A549 (cell line): ENCODE data around the gene SAMD8. TPM values are rescaled to one million over a fixed set of nuclear protein-coding genes. Genes with fewer than 3 reads are reported as not detected.

Experiments used
- ATAC-seq, 2 experiments: fragments of 200-7000 bp in 1 of 2; fragments of >200 bp in 1 of 2; cut with Nextera tagmentation in 1 of 2; cut with Tn5 transposase in 1 of 2; 3 replicates each; pipeline versions ENCODE4 v1.8.0 to v1.9.1; 2018 to 2020; ENCODE audit warnings: mild to moderate bottlenecking in 1 of 2, moderate library complexity in 1 of 2
- CTCF ChIA-PET: fragments of 300-600 bp; sonication (Branson Sonifier 250); formaldehyde crosslinking; extraction: SDS; loops from one replicate; lab custom pipeline; 2021; ENCODE audit warnings: antibody characterized with exemption, inconsistent platforms; lab: Yijun Ruan, JAX
- POLR2A ChIA-PET: fragments of 350-600 bp; formaldehyde crosslinking; extraction: SDS; loops from one replicate; lab custom pipeline; 2021; ENCODE audit warnings: antibody characterized with exemption, inconsistent platforms; lab: Yijun Ruan, JAX
- DNase-seq, 2 experiments: peaks; one replicate each; pipeline versions ENCODE4 v3.0.0 to v3.0.0-alpha.2; 2011 to 2016; ENCODE audit warnings: low read depth in 1 of 2, low spot score in 1 of 2
- FAIRE-seq: peaks from 2 replicates; lab custom pipeline; 2011; peaks lifted over from hg19 to GRCh38; lab: Jason Lieb, UNC
- H3K27ac ChIP-seq, 2 experiments: fragments of >200 bp; sonication (Bioruptor Twin); formaldehyde crosslinking; 3 replicates each; pipeline ENCODE4 v1.5.1; 2016 to 2017
- H3K4me1 ChIP-seq: fragments of >200 bp; sonication (Bioruptor Twin); formaldehyde crosslinking; 3 replicates; pipeline ENCODE4 v1.6.1; 2016
- H3K4me2 ChIP-seq: fragments of >200 bp; sonication (Bioruptor Twin); formaldehyde crosslinking; 3 replicates; pipeline ENCODE4 v1.6.1; 2016
- H3K4me3 ChIP-seq: fragments of >200 bp; sonication (Bioruptor Twin); formaldehyde crosslinking; 3 replicates; pipeline ENCODE4 v1.5.1; 2016
- H3K9me3 ChIP-seq: fragments of >200 bp; sonication (Bioruptor Twin); formaldehyde crosslinking; 3 replicates; pipeline ENCODE4 v1.6.1; 2016
- CBX2 ChIP-seq: fragments of 200-600 bp; sonication (generic); IDR thresholded peaks from 2 replicates; pipeline ENCODE4 v1.6.1; 2016; ENCODE audit warnings: low read depth, mild to moderate bottlenecking, borderline replicate concordance
- CBX8 ChIP-seq: fragments of 200-600 bp; sonication (generic); IDR thresholded peaks from 2 replicates; pipeline ENCODE4 v1.6.1; 2016
- CEBPB ChIP-seq, 2 experiments: fragments of >200 bp in 1 of 2; sonication (Bioruptor Twin) in 1 of 2; formaldehyde crosslinking in 1 of 2; IDR thresholded peaks; 2 replicates each; pipeline ENCODE4 v1.6.1; 2012 to 2016
- ELK1 ChIP-seq: fragments of 150-350 bp; IDR thresholded peaks from 2 replicates; pipeline ENCODE4 v1.6.1; 2014; ENCODE audit warnings: low read depth, mild to moderate bottlenecking, low read length
- EP300 ChIP-seq, 2 experiments: fragments of >200 bp; sonication (Bioruptor Twin); formaldehyde crosslinking; IDR thresholded peaks; 2 replicates in 1 of 2; 3 replicates in 1 of 2; pipeline ENCODE4 v1.6.1; 2016 to 2017
- ESRRA ChIP-seq: fragments of 150-350 bp; IDR thresholded peaks from 2 replicates; pipeline ENCODE4 v1.6.1; 2014; ENCODE audit warnings: mild to moderate bottlenecking, low read length, borderline replicate concordance
- FOSB ChIP-seq: fragments of 250-450 bp; sonication (Bioruptor Pico); IDR thresholded peaks from 2 replicates; pipeline ENCODE4 v1.5.0; 2020; ENCODE audit warnings: mild to moderate bottlenecking, moderate library complexity
- FOSL2 ChIP-seq, 2 experiments: fragments of 450-650 bp in 1 of 2; fragments of >200 bp in 1 of 2; sonication (Bioruptor Twin) in 1 of 2; formaldehyde crosslinking; IDR thresholded peaks; 2 replicates each; pipeline versions ENCODE4 v1.5.0 to v1.6.1; 2016 to 2020; ENCODE audit warnings: mild to moderate bottlenecking in 1 of 2, moderate library complexity in 1 of 2
- HDAC2 ChIP-seq: fragments of 200-600 bp; sonication (generic); IDR thresholded peaks from 2 replicates; pipeline ENCODE4 v1.6.1; 2016
- HOXB13 ChIP-seq: fragments of 250-450 bp; sonication (Bioruptor Pico); IDR thresholded peaks from 2 replicates; pipeline ENCODE4 v1.5.0; 2020; ENCODE audit warnings: low read depth, mild to moderate bottlenecking, moderate library complexity
- HOXB5 ChIP-seq: fragments of 250-450 bp; sonication (Bioruptor Pico); IDR thresholded peaks from 2 replicates; pipeline ENCODE4 v1.5.0; 2020; ENCODE audit warnings: mild to moderate bottlenecking, moderate library complexity
- JUN ChIP-seq, 2 experiments: fragments of >200 bp; sonication (Bioruptor Twin); formaldehyde crosslinking; IDR thresholded peaks; 2 replicates in 1 of 2; 3 replicates in 1 of 2; pipeline ENCODE4 v1.6.1; 2016 to 2017
- KDM1A ChIP-seq: fragments of 200-600 bp; sonication (generic); IDR thresholded peaks from 2 replicates; pipeline ENCODE4 v1.6.1; 2016; ENCODE audit warnings: low read depth, mild to moderate bottlenecking
- MAFK ChIP-seq: fragments of 450-650 bp; IDR thresholded peaks from 2 replicates; pipeline ENCODE4 v1.6.1; 2014; ENCODE audit not compliant: partially characterized antibody
- MAZ ChIP-seq: fragments of 150-350 bp; IDR thresholded peaks from 2 replicates; pipeline ENCODE4 v1.6.1; 2014; ENCODE audit warnings: antibody characterized with exemption, low read depth, low read length, borderline replicate concordance
- MYC ChIP-seq: IDR thresholded peaks from 2 replicates; pipeline ENCODE4 v1.6.1; 2012; ENCODE audit warnings: mild to moderate bottlenecking, inconsistent platforms, low read length, improper control_type of control experiment, borderline replicate concordance
- NPAS2 ChIP-seq: fragments of 250-450 bp; sonication (Bioruptor Pico); IDR thresholded peaks from 2 replicates; pipeline ENCODE4 v1.8.0; 2022; ENCODE audit warnings: mild to moderate bottlenecking, moderate library complexity, borderline replicate concordance
- NR3C1 ChIP-seq: fragments of >200 bp; sonication (Bioruptor Twin); formaldehyde crosslinking; IDR thresholded peaks from 3 replicates; pipeline ENCODE4 v1.6.1; 2017
- PHF8 ChIP-seq: fragments of 200-600 bp; sonication (generic); IDR thresholded peaks from 2 replicates; pipeline ENCODE4 v1.6.1; 2016; ENCODE audit warnings: low read depth, mild to moderate bottlenecking, antibody characterized with exemption, moderate library complexity, borderline replicate concordance
- RAD21 ChIP-seq, 2 experiments: fragments of >200 bp in 1 of 2; sonication (Bioruptor Twin) in 1 of 2; formaldehyde crosslinking in 1 of 2; IDR thresholded peaks in 1 of 2; conservative IDR thresholded peaks in 1 of 2; 2 replicates in 1 of 2; 3 replicates in 1 of 2; pipeline ENCODE4 v1.6.1; 2012 to 2018; ENCODE audit warnings: inconsistent platforms in 1 of 2
- RARB ChIP-seq: fragments of 250-450 bp; sonication (Bioruptor Pico); IDR thresholded peaks from 2 replicates; pipeline ENCODE4 v1.8.0; 2021; ENCODE audit warnings: mild to moderate bottlenecking, moderate library complexity
- RCOR1 ChIP-seq: fragments of 150-350 bp; IDR thresholded peaks from 2 replicates; pipeline ENCODE4 v1.6.1; 2014; ENCODE audit warnings: antibody characterized with exemption, low read length, low read depth
- REST ChIP-seq: fragments of 200-600 bp; sonication (generic); IDR thresholded peaks from 2 replicates; pipeline ENCODE4 v1.6.1; 2016; ENCODE audit warnings: antibody characterized with exemption, mild to moderate bottlenecking, moderate library complexity
- RNF2 ChIP-seq: fragments of 200-600 bp; sonication (generic); IDR thresholded peaks from 2 replicates; pipeline ENCODE4 v1.6.1; 2016; ENCODE audit warnings: low read depth, mild to moderate bottlenecking, antibody characterized with exemption, moderate library complexity, borderline replicate concordance
- TFCP2L1 ChIP-seq: fragments of 250-450 bp; sonication (Bioruptor Pico); IDR thresholded peaks from 2 replicates; pipeline ENCODE4 v1.5.0; 2021; ENCODE audit warnings: mild to moderate bottlenecking
- TP53 ChIP-seq: fragments of 250-450 bp; sonication (Bioruptor Pico); IDR thresholded peaks from 2 replicates; pipeline ENCODE4 v1.5.0; 2021; ENCODE audit warnings: mild to moderate bottlenecking, moderate library complexity
- USF2 ChIP-seq: fragments of 450-650 bp; IDR thresholded peaks from 2 replicates; pipeline ENCODE4 v1.6.1; 2014; ENCODE audit warnings: antibody characterized with exemption
- ZC3H11A ChIP-seq: fragments of 450-650 bp; IDR thresholded peaks from 2 replicates; pipeline ENCODE4 v1.6.1; 2014; ENCODE audit warnings: antibody characterized with exemption, mild to moderate bottlenecking
- ZFP36 ChIP-seq: fragments of 450-650 bp; IDR thresholded peaks from 2 replicates; pipeline ENCODE4 v1.6.1; 2014; ENCODE audit warnings: borderline replicate concordance; ENCODE audit not compliant: partially characterized antibody
- ZNF302 ChIP-seq: fragments of 250-450 bp; sonication (Bioruptor Pico); IDR thresholded peaks from 2 replicates; pipeline ENCODE4 v1.9.0; 2021; ENCODE audit warnings: inconsistent platforms, mild to moderate bottlenecking, moderate library complexity
- WGBS: methylation state at CpG from one replicate; pipeline ENCODE4 v1.1.6; 2017; ENCODE audit errors: missing lambda C conversion rate; 5-methylcytosine and 5-hydroxymethylcytosine counted together
- polyA plus RNA-seq, 4 experiments: library from polyadenylated mRNA; depleted of rRNA in 3 of 4; stranded (reverse); fragments of >200 nt; fragmentation: RNase III in 1 of 4; extraction: RNeasy Plus Mini Kit Qiagen cat#74134 plus additional on column Dnase treatment in 1 of 4; gene quantifications; 2 replicates in 3 of 4; 3 replicates in 1 of 4; pipeline ENCODE4 v1.2.3, GENCODE V29; 2011 to 2017

The SAMD8 gene
- polyA plus RNA-seq, 2 of the 4 experiments (the other 2 are of a cell fraction), result 10.9 to 27.9 TPM

- no peak overlapping the region for H3K4me3 ChIP-seq
- TF ChIP-seq MAZ (no peak), RARB (CRISPR knock-in tag) (no peak), RAD21 (conservative IDR thresholded peaks at IDR 0.05 in 1 of 2, IDR thresholded peaks at IDR 0.05 in 1 of 2) (no peak), REST (no peak), NR3C1 (no peak), RNF2 (no peak), ZFP36 (no peak), TFCP2L1 (CRISPR knock-in tag) (no peak), CBX2 (no peak), NPAS2 (CRISPR knock-in tag) (no peak), CEBPB (IDR thresholded peaks at IDR 0.05) (no peak), ELK1 (no peak), USF2 (no peak), FOSL2 (IDR thresholded peaks at IDR 0.05) (no peak), FOSL2 (CRISPR knock-in tag; IDR thresholded peaks at IDR 0.05) (no peak), HOXB13 (CRISPR knock-in tag) (no peak), TP53 (CRISPR knock-in tag) (no peak), ZNF302 (no peak), HDAC2 (no peak), HOXB5 (CRISPR knock-in tag) (no peak), RCOR1 (no peak)
- no peak for ATAC-seq
- no peak overlapping the region for H3K4me2 ChIP-seq
- WGBS, result 91% methylated on average over 4 of the region's 4 CpGs
- no peak for FAIRE-seq
- no peak overlapping the region for H3K27ac ChIP-seq
- no peak for DNase-seq
- H3K4me1 ChIP-seq, result no peaks in the 10 kb centered on the region
- H3K9me3 ChIP-seq, result no peaks in the 10 kb centered on the region
- ChIA-PET POLR2A (no interaction called here), CTCF (interaction anchor here (0.9 kb wide), 1 partner anchor 171 kb away, joined by 3 read pairs; the partner anchor contains the start of gene COMTD1)
Observed at GRCh38 chr10:75065076-75065475, 46.4 kb upstream of the SAMD8 start.

GRCh38 chr10:75066271-75066670 is 45.2 kb upstream of the SAMD8 start:
- no peaks in the 10 kb centered on the region for H3K4me1 ChIP-seq
- H3K27ac ChIP-seq, result no peak overlapping the region
- DNase-seq (no peak), ATAC-seq (no peak)
- TF ChIP-seq NPAS2 (CRISPR knock-in tag), result no peak
- TF ChIP-seq EP300 (IDR thresholded peaks at IDR 0.05), result no peak
- TF ChIP-seq RNF2, result no peak
- TF ChIP-seq JUN (IDR thresholded peaks at IDR 0.05), result no peak
- TF ChIP-seq HDAC2, result no peak
- no peak for TF ChIP-seq TFCP2L1 (CRISPR knock-in tag)
- TF ChIP-seq MYC, result no peak
- TF ChIP-seq ZC3H11A, result no peak
- no peak for TF ChIP-seq RAD21 (conservative IDR thresholded peaks at IDR 0.05 in 1 of 2, IDR thresholded peaks at IDR 0.05 in 1 of 2)
- no peak for TF ChIP-seq MAFK
- TF ChIP-seq FOSB, result no peak
- no peak for TF ChIP-seq CBX8
- no peak for TF ChIP-seq USF2
- TF ChIP-seq ESRRA, result no peak
- TF ChIP-seq KDM1A, result no peak
- TF ChIP-seq PHF8, result no peak
- TF ChIP-seq, all 56 proteins: peak for 0
- WGBS, result 84% methylated on average over 5 of the region's 5 CpGs
- Histone ChIP-seq H3K9me3 (no peaks in the 10 kb centered on the region), H3K4me3 (no peak overlapping the region), H3K4me2 (no peak overlapping the region)
- ChIA-PET POLR2A (no interaction called here), CTCF (interaction anchor here (0.9 to 2.2 kb wide), 2 partner anchors 170 to 822 kb away, joined by 3 to 5 read pairs; partner anchors contain the start of gene COMTD1)
- no peak for FAIRE-seq
